Liver (tissue), 9 donors: ENCODE results near the gene IFT122. TPM values are rescaled to one million over a fixed set of nuclear protein-coding genes. Genes with fewer than 3 reads are reported as not detected.
"Not testable (repeated sequence)": the region's sequence is repeated elsewhere in the genome, so short reads cannot be mapped to it uniquely, and the experiment has no call there.

ENCODE experiments used
- DNase-seq: peaks from one replicate; pipeline ENCODE4 v3.0.0-alpha.2; 2017; ENCODE audit warnings: low spot score
- H3K27ac ChIP-seq, 2 donors: one replicate each; pipeline ENCODE4 v1.7.0; 2013; ENCODE audit warnings: inconsistent platforms in 2 of 2, low read length in 2 of 2, control low read depth in 1 of 2, low read depth in 1 of 2, mild to moderate bottlenecking in 1 of 2
- H3K27me3 ChIP-seq, 4 donors: one replicate each; pipeline versions ENCODE4 v1.6.1 to v1.7.0; 2013; ENCODE audit warnings: low read length in 3 of 4, inconsistent platforms in 1 of 4, mild to moderate bottlenecking in 1 of 4, moderate library complexity in 1 of 4; ENCODE audit not compliant: control insufficient read depth in 4 of 4, insufficient read depth in 4 of 4
- H3K36me3 ChIP-seq, 4 donors: one replicate each; pipeline versions ENCODE4 v1.6.1 to v1.7.0; 2013; ENCODE audit warnings: low read length in 3 of 4, mild to moderate bottlenecking in 3 of 4, low read depth in 1 of 4, moderate library complexity in 1 of 4; ENCODE audit not compliant: control insufficient read depth in 4 of 4, insufficient read depth in 3 of 4
- H3K4me1 ChIP-seq, 4 donors: one replicate each; pipeline versions ENCODE4 v1.6.1 to v1.7.0; 2013; ENCODE audit warnings: low read length in 3 of 4, mild to moderate bottlenecking in 3 of 4, moderate library complexity in 1 of 4; ENCODE audit not compliant: control insufficient read depth in 4 of 4, insufficient read depth in 4 of 4
- H3K4me3 ChIP-seq, 3 donors: one replicate each; pipeline versions ENCODE4 v1.6.1 to v1.7.0; 2013; ENCODE audit warnings: low read length in 3 of 3, control low read depth in 1 of 3, low read depth in 1 of 3, mild to moderate bottlenecking in 1 of 3
- H3K9ac ChIP-seq, 2 donors: one replicate each; pipeline ENCODE4 v1.7.0; 2013; ENCODE audit warnings: low read length in 2 of 2, mild to moderate bottlenecking in 2 of 2, moderate library complexity in 2 of 2, control low read depth in 1 of 2, low read depth in 1 of 2
- H3K9me3 ChIP-seq, 4 donors: one replicate each; pipeline versions ENCODE4 v1.6.1 to v1.7.0; 2013; ENCODE audit warnings: low read length in 3 of 4; ENCODE audit not compliant: control insufficient read depth in 4 of 4
- EGR1 ChIP-seq, 2 donors: IDR thresholded peaks; 2 replicates each; pipeline ENCODE4 v1.6.1; 2016 to 2018; ENCODE audit warnings: antibody characterized with exemption in 2 of 2, low read depth in 2 of 2
- FOXA1 ChIP-seq: IDR thresholded peaks from 2 replicates; pipeline ENCODE4 v1.6.1; 2016; ENCODE audit warnings: antibody characterized with exemption
- FOXA2 ChIP-seq: IDR thresholded peaks from 2 replicates; pipeline ENCODE4 v1.6.1; 2016; ENCODE audit warnings: antibody characterized with exemption
- GABPA ChIP-seq, 2 donors: IDR thresholded peaks in 1 of 2; conservative IDR thresholded peaks in 1 of 2; 2 replicates each; pipeline ENCODE4 v1.6.1; 2016; ENCODE audit warnings: antibody characterized with exemption in 2 of 2, mild to moderate bottlenecking in 1 of 2, moderate library complexity in 1 of 2
- HNF4A ChIP-seq, 2 donors: conservative IDR thresholded peaks; 2 replicates each; pipeline ENCODE4 v1.6.1; 2016; ENCODE audit warnings: antibody characterized with exemption in 2 of 2, mild to moderate bottlenecking in 2 of 2
- HNF4G ChIP-seq: IDR thresholded peaks from 2 replicates; pipeline ENCODE4 v1.6.1; 2016; ENCODE audit warnings: antibody characterized with exemption
- JUND ChIP-seq, 2 donors: IDR thresholded peaks; 2 replicates each; pipeline ENCODE4 v1.6.1; 2016; ENCODE audit warnings: antibody characterized with exemption in 2 of 2
- NR2F2 ChIP-seq: IDR thresholded peaks from 2 replicates; pipeline ENCODE4 v1.6.1; 2016; ENCODE audit warnings: antibody characterized with exemption
- RAD21 ChIP-seq, 2 donors: IDR thresholded peaks; 2 replicates each; pipeline ENCODE4 v1.6.1; 2016; ENCODE audit warnings: antibody characterized with exemption in 2 of 2, mild to moderate bottlenecking in 2 of 2
- RXRA ChIP-seq, 2 donors: IDR thresholded peaks; 2 replicates each; pipeline ENCODE4 v1.6.1; 2017 to 2018; ENCODE audit warnings: antibody characterized with exemption in 2 of 2, mild to moderate bottlenecking in 1 of 2
- SP1 ChIP-seq: IDR thresholded peaks from 2 replicates; pipeline ENCODE4 v1.6.1; 2018; ENCODE audit warnings: antibody characterized with exemption, mild to moderate bottlenecking
- TAF1 ChIP-seq: conservative IDR thresholded peaks from 2 replicates; pipeline ENCODE4 v1.6.1; 2016; ENCODE audit warnings: antibody characterized with exemption, mild to moderate bottlenecking
- YY1 ChIP-seq: IDR thresholded peaks from 2 replicates; pipeline ENCODE4 v1.6.1; 2016; ENCODE audit warnings: antibody characterized with exemption, mild to moderate bottlenecking
- WGBS: extraction: QIAGEN DNeasy Blood & Tissue Kit; methylation state at CpG from one replicate; pipeline ENCODE4 v1.1.7; 2013; 5-methylcytosine and 5-hydroxymethylcytosine counted together
- polyA plus RNA-seq, 2 donors: library from polyadenylated mRNA; stranded (reverse) in 1 of 2; unstranded in 1 of 2; fragments of 200-250 nt in 1 of 2; fragments of >200 nt in 1 of 2; fragmentation: Nextera tagmentation in 1 of 2; extraction: Ambion mirVana in 1 of 2; gene quantifications; one replicate each; pipeline versions ENCODE4 v1.2.1 to v1.2.3, GENCODE V29; 2013 to 2015
- total RNA-seq, 2 donors: library from RNA; depleted of rRNA; stranded (reverse); fragments of >200 nt; gene quantifications; one replicate each; pipeline ENCODE4 v1.2.3, GENCODE V29; 2014
- TF ChIP-seq, protein P1 (sequence below): IDR thresholded peaks from 2 replicates; pipeline ENCODE4 v1.6.1; 2016; ENCODE audit warnings: antibody characterized with exemption
- TF ChIP-seq, protein P2 (sequence below): IDR thresholded peaks from 2 replicates; pipeline ENCODE4 v1.6.1; 2016; ENCODE audit warnings: antibody characterized with exemption, mild to moderate bottlenecking
- TF ChIP-seq, protein P3 (sequence below): IDR thresholded peaks from 2 replicates; pipeline ENCODE4 v1.6.1; 2016; ENCODE audit warnings: antibody characterized with exemption
- TF ChIP-seq, protein P4 (sequence below): fragments of 150-350 bp; IDR thresholded peaks from 2 replicates; pipeline ENCODE4 v1.5.1; 2017; ENCODE audit warnings: improper control_type of control experiment, low read depth, low read length; ENCODE audit not compliant: missing input control
- donor health status: healthy.
- donor health status: healthy.
- donor health status: healthy.
- donor health status: healthy.
- donor health status: healthy.

The IFT122 gene
- total and polyA plus RNA-seq, 4 donors, result 3.3 to 25.8 (median 10.6) TPM

DNA sequence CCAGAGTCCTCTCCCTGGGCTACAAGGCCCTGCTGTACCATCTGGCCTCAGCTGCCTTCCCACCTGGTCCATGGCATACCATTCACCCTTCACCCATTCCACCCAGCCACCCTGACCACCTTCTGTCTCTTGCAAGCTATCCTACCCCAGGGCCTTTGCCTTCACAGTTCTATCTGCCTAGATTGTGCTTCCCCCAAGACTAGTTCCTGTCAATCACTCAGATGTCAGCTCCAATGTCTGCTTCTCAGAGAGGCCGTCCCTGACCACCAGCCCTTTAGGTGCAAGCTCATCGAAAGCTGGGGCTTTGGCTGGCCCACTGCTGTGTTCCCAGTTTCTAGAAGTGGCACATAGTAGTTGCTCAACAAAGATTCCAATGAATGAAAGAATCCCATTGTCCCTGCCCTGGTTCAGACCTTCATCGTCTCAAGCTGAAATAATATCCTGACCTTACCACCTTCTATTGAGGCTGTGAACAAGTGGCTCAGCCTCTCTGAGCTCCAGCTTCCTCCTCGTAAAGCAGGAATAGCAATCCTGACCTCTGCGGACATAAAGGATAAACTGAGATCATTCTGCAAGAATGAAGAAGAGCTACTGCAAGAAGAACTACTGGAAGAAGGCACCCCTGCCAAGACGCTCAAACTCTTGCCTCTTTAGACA, 27.4 kb upstream of the IFT122 start:
- Histone ChIP-seq H3K9ac (no peak overlapping the region), H3K9me3 (no peaks in the 10 kb centered on the region), H3K27me3 (no peaks in the 10 kb centered on the region), H3K4me1 (peaks cover 0 to 6% (median 2%) of the 10 kb centered on the region in 4 donors), H3K4me3 (no peak overlapping the region), H3K36me3 (no peaks in the 10 kb centered on the region), H3K27ac (peak overlapping the region in 1 of 2 donors; percentile 6)
- 87% methylated on average over 6 of the region's 6 CpGs for WGBS
- DNase-seq, result no peak
- TF ChIP-seq, protein P1, sequence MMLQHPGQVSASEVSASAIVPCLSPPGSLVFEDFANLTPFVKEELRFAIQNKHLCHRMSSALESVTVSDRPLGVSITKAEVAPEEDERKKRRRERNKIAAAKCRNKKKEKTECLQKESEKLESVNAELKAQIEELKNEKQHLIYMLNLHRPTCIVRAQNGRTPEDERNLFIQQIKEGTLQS, result no peak
- TF ChIP-seq FOXA2, result no peak
- TF ChIP-seq, protein P2, sequence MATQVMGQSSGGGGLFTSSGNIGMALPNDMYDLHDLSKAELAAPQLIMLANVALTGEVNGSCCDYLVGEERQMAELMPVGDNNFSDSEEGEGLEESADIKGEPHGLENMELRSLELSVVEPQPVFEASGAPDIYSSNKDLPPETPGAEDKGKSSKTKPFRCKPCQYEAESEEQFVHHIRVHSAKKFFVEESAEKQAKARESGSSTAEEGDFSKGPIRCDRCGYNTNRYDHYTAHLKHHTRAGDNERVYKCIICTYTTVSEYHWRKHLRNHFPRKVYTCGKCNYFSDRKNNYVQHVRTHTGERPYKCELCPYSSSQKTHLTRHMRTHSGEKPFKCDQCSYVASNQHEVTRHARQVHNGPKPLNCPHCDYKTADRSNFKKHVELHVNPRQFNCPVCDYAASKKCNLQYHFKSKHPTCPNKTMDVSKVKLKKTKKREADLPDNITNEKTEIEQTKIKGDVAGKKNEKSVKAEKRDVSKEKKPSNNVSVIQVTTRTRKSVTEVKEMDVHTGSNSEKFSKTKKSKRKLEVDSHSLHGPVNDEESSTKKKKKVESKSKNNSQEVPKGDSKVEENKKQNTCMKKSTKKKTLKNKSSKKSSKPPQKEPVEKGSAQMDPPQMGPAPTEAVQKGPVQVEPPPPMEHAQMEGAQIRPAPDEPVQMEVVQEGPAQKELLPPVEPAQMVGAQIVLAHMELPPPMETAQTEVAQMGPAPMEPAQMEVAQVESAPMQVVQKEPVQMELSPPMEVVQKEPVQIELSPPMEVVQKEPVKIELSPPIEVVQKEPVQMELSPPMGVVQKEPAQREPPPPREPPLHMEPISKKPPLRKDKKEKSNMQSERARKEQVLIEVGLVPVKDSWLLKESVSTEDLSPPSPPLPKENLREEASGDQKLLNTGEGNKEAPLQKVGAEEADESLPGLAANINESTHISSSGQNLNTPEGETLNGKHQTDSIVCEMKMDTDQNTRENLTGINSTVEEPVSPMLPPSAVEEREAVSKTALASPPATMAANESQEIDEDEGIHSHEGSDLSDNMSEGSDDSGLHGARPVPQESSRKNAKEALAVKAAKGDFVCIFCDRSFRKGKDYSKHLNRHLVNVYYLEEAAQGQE, result no peak
- TF ChIP-seq NR2F2, result no peak

DNA sequence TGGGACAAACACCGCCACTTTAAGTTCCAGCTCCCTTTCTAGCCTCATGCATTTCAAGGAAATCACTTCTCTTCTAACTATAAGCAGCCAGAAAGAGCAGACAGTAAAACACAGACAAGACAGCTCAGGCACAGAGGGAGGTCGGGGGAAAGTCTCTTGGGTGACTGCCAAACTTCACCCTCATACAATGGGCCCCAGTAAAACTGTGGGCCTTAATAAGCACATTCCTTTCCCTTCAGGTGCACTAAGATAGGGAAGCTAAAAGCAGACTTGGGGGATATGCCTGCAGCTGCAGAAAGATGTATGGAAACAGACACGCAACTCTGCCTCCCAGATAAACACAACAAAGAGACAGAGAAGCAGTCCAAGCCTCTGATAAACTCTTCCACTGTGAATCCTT, 26.8 kb upstream of the IFT122 start:
- H3K27me3 ChIP-seq, H3K9me3 ChIP-seq, H3K4me3 ChIP-seq, H3K36me3 ChIP-seq, DNase-seq, H3K9ac ChIP-seq: not testable (repeated sequence)
- H3K27ac ChIP-seq, result peak overlapping the region; percentile 29 to 74
- 47% methylated on average over 3 of the region's 3 CpGs for WGBS
- H3K4me1 ChIP-seq, result peaks cover 0 to 10% (median 2%) of the 10 kb centered on the region in 4 donors

DNA sequence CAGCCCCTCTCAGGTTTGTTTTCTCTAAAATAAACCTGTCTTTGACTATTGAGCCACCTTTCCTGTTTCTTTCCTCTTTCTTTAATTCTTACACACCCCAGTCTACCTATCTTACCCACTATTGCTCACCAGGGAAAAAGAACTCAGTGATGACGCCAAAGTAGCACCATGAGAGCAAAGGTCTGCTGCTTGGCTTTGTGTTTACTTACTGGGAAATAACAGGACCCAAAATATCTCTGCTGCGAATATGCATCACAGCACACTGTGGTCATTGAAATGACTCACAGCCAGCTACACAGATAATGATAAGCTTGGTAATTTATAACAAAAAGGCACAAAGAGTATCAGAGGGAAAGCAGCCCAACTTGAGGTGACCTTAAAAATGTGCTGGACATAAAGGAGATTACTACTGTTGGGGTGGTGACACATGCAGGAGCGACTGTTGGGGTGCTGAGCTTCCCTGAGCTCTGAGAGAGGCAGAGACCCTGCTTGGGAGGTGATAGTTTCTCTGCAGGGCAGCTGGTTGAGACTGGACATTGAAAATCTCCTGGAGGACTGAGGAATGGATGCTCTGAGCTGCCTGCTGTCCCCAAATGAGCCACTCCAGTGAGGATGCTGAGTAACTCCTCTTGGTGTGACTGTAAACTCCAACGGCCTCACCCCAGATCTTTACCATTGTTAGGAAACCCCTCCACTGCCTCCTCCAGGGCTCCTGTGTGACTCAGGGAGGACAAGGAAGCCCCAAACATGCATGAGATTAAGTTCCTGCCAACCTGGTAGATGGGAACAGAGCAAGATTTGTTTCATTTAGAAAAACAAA, 26.1 kb upstream of the IFT122 start:
- WGBS, result 45% methylated on average over 4 of the region's 4 CpGs
- H3K9me3 ChIP-seq, result no peaks in the 10 kb centered on the region
- TF ChIP-seq RXRA (IDR thresholded peaks at IDR 0.05) (peak; percentile 78 to 81), HNF4G (peak; percentile 85), EGR1 (IDR thresholded peaks at IDR 0.05; ENCODE audit: low read depth in 2 of 2) (peak in 1 of 2 donors; percentile 37), NR2F2 (peak; percentile 74), FOXA2 (peak; percentile 92), RAD21 (IDR thresholded peaks at IDR 0.05) (peak; percentile 49 to 65), TAF1 (no peak), HNF4A (conservative IDR thresholded peaks at IDR 0.05) (peak; percentile 92 to 93), GABPA (IDR thresholded peaks at IDR 0.05 in 1 of 2, conservative IDR thresholded peaks at IDR 0.05 in 1 of 2) (no peak), SP1 (peak; percentile 97), YY1 (peak; percentile 64), FOXA1 (peak; percentile 92), JUND (IDR thresholded peaks at IDR 0.05) (peak; percentile 97)
- TF ChIP-seq, protein P1, result peak; percentile 92
- TF ChIP-seq, protein P3, sequence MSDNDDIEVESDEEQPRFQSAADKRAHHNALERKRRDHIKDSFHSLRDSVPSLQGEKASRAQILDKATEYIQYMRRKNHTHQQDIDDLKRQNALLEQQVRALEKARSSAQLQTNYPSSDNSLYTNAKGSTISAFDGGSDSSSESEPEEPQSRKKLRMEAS, result no peak
- TF ChIP-seq, protein P4, sequence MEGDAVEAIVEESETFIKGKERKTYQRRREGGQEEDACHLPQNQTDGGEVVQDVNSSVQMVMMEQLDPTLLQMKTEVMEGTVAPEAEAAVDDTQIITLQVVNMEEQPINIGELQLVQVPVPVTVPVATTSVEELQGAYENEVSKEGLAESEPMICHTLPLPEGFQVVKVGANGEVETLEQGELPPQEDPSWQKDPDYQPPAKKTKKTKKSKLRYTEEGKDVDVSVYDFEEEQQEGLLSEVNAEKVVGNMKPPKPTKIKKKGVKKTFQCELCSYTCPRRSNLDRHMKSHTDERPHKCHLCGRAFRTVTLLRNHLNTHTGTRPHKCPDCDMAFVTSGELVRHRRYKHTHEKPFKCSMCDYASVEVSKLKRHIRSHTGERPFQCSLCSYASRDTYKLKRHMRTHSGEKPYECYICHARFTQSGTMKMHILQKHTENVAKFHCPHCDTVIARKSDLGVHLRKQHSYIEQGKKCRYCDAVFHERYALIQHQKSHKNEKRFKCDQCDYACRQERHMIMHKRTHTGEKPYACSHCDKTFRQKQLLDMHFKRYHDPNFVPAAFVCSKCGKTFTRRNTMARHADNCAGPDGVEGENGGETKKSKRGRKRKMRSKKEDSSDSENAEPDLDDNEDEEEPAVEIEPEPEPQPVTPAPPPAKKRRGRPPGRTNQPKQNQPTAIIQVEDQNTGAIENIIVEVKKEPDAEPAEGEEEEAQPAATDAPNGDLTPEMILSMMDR, result no peak

More for the DNA sequence above, 26.1 kb upstream of the IFT122 start:
- H3K36me3 ChIP-seq, result no peaks in the 10 kb centered on the region
- peaks cover 0 to 12% (median 2%) of the 10 kb centered on the region in 4 donors for H3K4me1 ChIP-seq
- peak overlapping the region; percentile 29 to 74 for H3K27ac ChIP-seq
- H3K4me3 ChIP-seq, result no peak overlapping the region
- no peaks in the 10 kb centered on the region for H3K27me3 ChIP-seq
- no peak overlapping the region for H3K9ac ChIP-seq
- no peak for DNase-seq
